CD4-positive, alpha-beta T cell (primary cell): ENCODE results near the gene BTBD17. TPM values are rescaled to one million over a fixed set of nuclear protein-coding genes. Genes with fewer than 3 reads are reported as not detected.

Source experiments
- ATAC-seq: fragments of 200-7000 bp; cut with Tn5 transposase; one replicate; pipeline ENCODE4 v1.10.0; 2022; ENCODE audit warnings: mild to moderate bottlenecking; ENCODE audit not compliant: poor library complexity
- CTCF ChIA-PET: fragments of 350-600 bp; sonication (Branson Sonifier 250); formaldehyde crosslinking; loops from one replicate; lab custom pipeline; 2021; ENCODE audit warnings: antibody characterized with exemption, inconsistent platforms; lab: Charles Lee
- POLR2A ChIA-PET: fragments of 350-600 bp; sonication (Branson Sonifier 250); formaldehyde crosslinking; loops from one replicate; lab custom pipeline; 2021; ENCODE audit warnings: antibody characterized with exemption, inconsistent platforms; lab: Charles Lee
- DNase-seq, 14 experiments: peaks; one replicate each; pipeline ENCODE4 v3.0.0-alpha.2; 2013 to 2020; ENCODE audit warnings: mixed read lengths in 2 of 14
- H3K27ac ChIP-seq, 2 donors: one replicate each; pipeline versions ENCODE4 v1.5.1 to v1.7.0; 2013; ENCODE audit warnings: low read length in 2 of 2, low read depth in 1 of 2, mild to moderate bottlenecking in 1 of 2
- H3K27me3 ChIP-seq, 2 experiments: 1 replicate in 1 of 2; 2 replicates in 1 of 2; pipeline versions ENCODE4 v1.6.1 to v1.7.0; 2013; ENCODE audit warnings: low read length in 2 of 2, control low read depth in 1 of 2, mild to moderate bottlenecking in 1 of 2, moderate library complexity in 1 of 2; ENCODE audit not compliant: insufficient read depth in 2 of 2, control insufficient read depth in 1 of 2
- H3K36me3 ChIP-seq: one replicate; pipeline ENCODE4 v1.6.1; 2013; ENCODE audit warnings: low read length, control low read depth; ENCODE audit not compliant: insufficient read depth
- H3K4me1 ChIP-seq: one replicate; pipeline ENCODE4 v1.6.1; 2013; ENCODE audit warnings: low read length, control low read depth; ENCODE audit not compliant: insufficient read depth
- H3K4me3 ChIP-seq: one replicate; pipeline ENCODE4 v1.5.1; 2013; ENCODE audit warnings: mild to moderate bottlenecking, low read length, moderate library complexity
- H3K9me3 ChIP-seq, 2 experiments: 1 replicate in 1 of 2; 2 replicates in 1 of 2; pipeline versions ENCODE4 v1.6.1 to v1.7.0; 2013; ENCODE audit warnings: low read length in 2 of 2, mild to moderate bottlenecking in 2 of 2, control low read depth in 1 of 2, moderate library complexity in 1 of 2; ENCODE audit not compliant: control insufficient read depth in 1 of 2, insufficient read depth in 1 of 2
- H3K27ac Mint-ChIP-seq: one replicate; pipeline ENCODE4 v1.8.0; 2020; ENCODE audit warnings: mixed read lengths
- H3K27me3 Mint-ChIP-seq: one replicate; pipeline ENCODE4 v1.8.0; 2021; ENCODE audit warnings: mixed read lengths
- H3K36me3 Mint-ChIP-seq: one replicate; pipeline ENCODE4 v1.8.0; 2021; ENCODE audit warnings: low read depth, mixed read lengths
- H3K4me1 Mint-ChIP-seq: one replicate; pipeline ENCODE4 v1.8.0; 2021; ENCODE audit warnings: low read depth, mixed read lengths
- H3K4me3 Mint-ChIP-seq: one replicate; pipeline ENCODE4 v1.8.0; 2020; ENCODE audit warnings: mild to moderate bottlenecking, mixed read lengths
- H3K9me3 Mint-ChIP-seq: one replicate; pipeline ENCODE4 v1.8.0; 2020; ENCODE audit warnings: mixed read lengths
- intact Hi-C, 2 experiments: fragments of 100-400 bp; cut with DNase I in 1 of 2; cut with micrococcal nuclease in 1 of 2; formaldehyde crosslinking; loops; one replicate each; pipeline versions ENCODE4 v1.15.1 to v1.9.0; 2023 to 2025; cut with DNase I, micrococcal nuclease
- total RNA-seq, 174 experiments: library from RNA in 2 of 174; stranded (reverse) in 2 of 174; gene quantifications; one replicate each; pipeline ENCODE4 v1.2.3 and lab custom pipeline; 2021 to 2026
- TF ChIP-seq, protein P1 (sequence below): fragments of 200-600 bp; IDR thresholded peaks from one replicate; pipeline ENCODE4 v1.8.0; 2022; ENCODE audit warnings: antibody characterized with exemption, mild to moderate bottlenecking

Gene BTBD17
- total RNA-seq, 2 experiments from 2014 or later = not detected

DNA sequence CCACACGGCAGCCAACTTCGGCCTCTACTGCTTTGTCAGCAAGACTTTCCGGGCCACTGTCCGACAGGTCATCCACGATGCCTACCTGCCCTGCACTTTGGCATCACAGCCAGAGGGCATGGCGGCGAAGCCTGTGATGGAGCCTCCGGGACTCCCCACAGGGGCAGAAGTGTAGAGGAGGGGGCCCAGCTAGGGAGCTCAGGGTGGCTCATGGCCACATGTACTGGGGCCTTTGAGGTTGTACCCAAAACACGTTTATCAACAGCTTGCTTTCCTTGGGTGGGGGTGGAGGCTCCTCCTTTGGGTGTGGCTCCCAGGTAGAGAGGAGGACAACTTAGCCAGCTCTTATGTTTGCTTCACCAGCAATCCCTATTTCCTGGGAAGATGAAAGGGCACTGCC, 10.8 kb upstream of the BTBD17 start:
- H3K36me3 ChIP-seq = no peaks in the 10 kb centered on the region
- H3K4me1 ChIP-seq = peaks cover 19% of the 10 kb centered on the region
- H3K9me3 Mint-ChIP-seq = no peaks in the 10 kb centered on the region
- POLR2A ChIA-PET = no interaction called here
- no peaks in the 10 kb centered on the region for H3K36me3 Mint-ChIP-seq
- no peak overlapping the region for H3K27ac Mint-ChIP-seq
- ATAC-seq = no peak
- TF ChIP-seq, protein P1, sequence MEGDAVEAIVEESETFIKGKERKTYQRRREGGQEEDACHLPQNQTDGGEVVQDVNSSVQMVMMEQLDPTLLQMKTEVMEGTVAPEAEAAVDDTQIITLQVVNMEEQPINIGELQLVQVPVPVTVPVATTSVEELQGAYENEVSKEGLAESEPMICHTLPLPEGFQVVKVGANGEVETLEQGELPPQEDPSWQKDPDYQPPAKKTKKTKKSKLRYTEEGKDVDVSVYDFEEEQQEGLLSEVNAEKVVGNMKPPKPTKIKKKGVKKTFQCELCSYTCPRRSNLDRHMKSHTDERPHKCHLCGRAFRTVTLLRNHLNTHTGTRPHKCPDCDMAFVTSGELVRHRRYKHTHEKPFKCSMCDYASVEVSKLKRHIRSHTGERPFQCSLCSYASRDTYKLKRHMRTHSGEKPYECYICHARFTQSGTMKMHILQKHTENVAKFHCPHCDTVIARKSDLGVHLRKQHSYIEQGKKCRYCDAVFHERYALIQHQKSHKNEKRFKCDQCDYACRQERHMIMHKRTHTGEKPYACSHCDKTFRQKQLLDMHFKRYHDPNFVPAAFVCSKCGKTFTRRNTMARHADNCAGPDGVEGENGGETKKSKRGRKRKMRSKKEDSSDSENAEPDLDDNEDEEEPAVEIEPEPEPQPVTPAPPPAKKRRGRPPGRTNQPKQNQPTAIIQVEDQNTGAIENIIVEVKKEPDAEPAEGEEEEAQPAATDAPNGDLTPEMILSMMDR = no peak
- H3K27me3 ChIP-seq = no peaks in the 10 kb centered on the region
- DNase-seq = no peak
- CTCF ChIA-PET = no interaction called here
- peaks cover 7% of the 10 kb centered on the region for H3K27me3 Mint-ChIP-seq
- no peak overlapping the region for H3K4me3 Mint-ChIP-seq
- H3K9me3 ChIP-seq = no peaks in the 10 kb centered on the region
- H3K27ac ChIP-seq = no peak overlapping the region
- H3K4me3 ChIP-seq = no peak overlapping the region
- intact Hi-C loops = loop anchor here in 1 of 2 experiments (10.0 kb wide), 1 partner anchor 272 kb away; no protein-coding TSS in a partner anchor
- H3K4me1 Mint-ChIP-seq = peaks cover 14% of the 10 kb centered on the region

DNA sequence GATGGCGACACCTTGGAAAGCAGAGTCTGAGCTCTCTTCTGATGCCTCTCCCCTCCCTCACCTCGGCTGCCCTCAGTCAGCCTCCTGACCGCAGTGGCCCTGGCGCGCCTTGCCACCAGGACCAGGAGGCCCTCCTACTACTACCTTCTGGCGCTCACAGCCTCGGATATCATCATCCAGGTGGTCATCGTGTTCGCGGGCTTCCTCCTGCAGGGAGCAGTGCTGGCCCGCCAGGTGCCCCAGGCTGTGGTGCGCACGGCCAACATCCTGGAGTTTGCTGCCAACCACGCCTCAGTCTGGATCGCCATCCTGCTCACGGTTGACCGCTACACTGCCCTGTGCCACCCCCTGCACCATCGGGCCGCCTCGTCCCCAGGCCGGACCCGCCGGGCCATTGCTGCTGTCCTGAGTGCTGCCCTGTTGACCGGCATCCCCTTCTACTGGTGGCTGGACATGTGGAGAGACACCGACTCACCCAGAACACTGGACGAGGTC, 10.0 kb upstream of the BTBD17 start:
- peaks cover 19% of the 10 kb centered on the region for H3K4me1 ChIP-seq
- no peaks in the 10 kb centered on the region for H3K36me3 ChIP-seq
- Mint-ChIP-seq H3K4me1 (peaks cover 14% of the 10 kb centered on the region), H3K36me3 (no peaks in the 10 kb centered on the region), H3K4me3 (no peak overlapping the region), H3K27me3 (peaks cover 7% of the 10 kb centered on the region), H3K27ac (no peak overlapping the region), H3K9me3 (no peaks in the 10 kb centered on the region)
- H3K27me3 ChIP-seq = no peaks in the 10 kb centered on the region
- no peak overlapping the region for H3K27ac ChIP-seq
- intact Hi-C loops = loop anchor here in 1 of 2 experiments (10.0 kb wide), 1 partner anchor 273 kb away; no protein-coding TSS in a partner anchor
- no peak overlapping the region for H3K4me3 ChIP-seq
- CTCF ChIA-PET = no interaction called here
- POLR2A ChIA-PET = no interaction called here
- ATAC-seq (no peak), DNase-seq (no peak)
- no peaks in the 10 kb centered on the region for H3K9me3 ChIP-seq
- TF ChIP-seq, protein P1 = no peak

DNA sequence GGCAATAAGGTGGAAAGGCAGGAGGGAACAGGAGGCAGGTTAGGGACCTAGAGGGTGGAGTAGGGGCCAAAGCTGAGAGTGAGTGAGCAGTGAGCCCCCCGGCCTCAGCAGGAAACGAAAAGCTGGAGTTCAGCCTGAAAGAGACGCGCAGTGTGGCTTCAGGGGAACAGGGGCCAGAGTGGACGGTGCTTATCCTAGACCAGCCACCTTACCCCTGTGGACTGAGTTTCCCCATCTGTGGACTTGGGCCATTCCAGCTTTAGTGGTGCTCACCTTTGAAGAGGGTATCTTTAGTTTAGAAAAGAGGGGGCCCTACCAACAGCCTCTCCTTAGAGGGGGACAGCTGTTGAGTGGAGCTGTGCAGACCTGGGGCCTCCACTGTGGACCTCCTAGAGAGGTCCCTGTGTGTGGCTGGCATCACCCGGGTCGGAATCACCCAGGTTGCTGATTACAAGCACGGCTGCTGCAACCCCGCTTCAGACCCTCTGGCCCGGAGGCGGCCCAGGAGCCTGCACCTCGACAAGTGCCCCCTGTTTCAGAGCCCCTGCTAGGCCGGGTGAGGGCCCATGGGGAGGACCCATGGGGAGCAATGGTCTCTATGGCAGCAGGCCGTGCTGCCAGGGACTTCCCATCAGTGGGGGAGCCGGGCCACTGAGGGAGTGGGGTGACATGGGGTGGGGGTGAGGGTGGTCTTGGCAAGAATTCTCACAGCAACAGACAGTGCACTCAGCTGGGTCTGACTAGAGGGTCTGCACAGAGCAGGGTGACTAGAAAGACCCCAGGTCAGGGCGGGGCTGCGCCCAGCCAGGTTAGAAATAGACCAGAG, 8.2 kb upstream of the BTBD17 start:
- TF ChIP-seq, protein P1 = no peak
- peaks cover 19% of the 10 kb centered on the region for H3K4me1 ChIP-seq
- DNase-seq (no peak), ATAC-seq (no peak)
- no peaks in the 10 kb centered on the region for H3K36me3 ChIP-seq
- ChIA-PET POLR2A (interaction anchor here (1.0 to 1.3 kb wide), 2 partner anchors 9 to 157 kb away, joined by 4 to 5 read pairs; partner anchors contain the start of gene TTYH2), CTCF (interaction anchor here (1.0 kb wide), 1 partner anchor 9 kb away, joined by 5 read pairs; no protein-coding TSS in a partner anchor)
- H3K36me3 Mint-ChIP-seq = no peaks in the 10 kb centered on the region
- H3K9me3 ChIP-seq = no peaks in the 10 kb centered on the region
- no peak overlapping the region for H3K4me3 Mint-ChIP-seq
- H3K9me3 Mint-ChIP-seq = no peaks in the 10 kb centered on the region
- no peak overlapping the region for H3K27ac Mint-ChIP-seq
- H3K27ac ChIP-seq = no peak overlapping the region
- H3K4me1 Mint-ChIP-seq = peaks cover 14% of the 10 kb centered on the region
- H3K27me3 ChIP-seq = no peaks in the 10 kb centered on the region
- intact Hi-C loops = loop anchor here (2.0 to 10.0 kb wide), 6 partner anchors 68 to 275 kb away; partner anchors contain the start of gene TTYH2 (in 1 of the 2)
- no peak overlapping the region for H3K4me3 ChIP-seq
- H3K27me3 Mint-ChIP-seq = peaks cover 7% of the 10 kb centered on the region
